ENCODE measurements around the gene BRD3. TPM values are rescaled to one million over a fixed set of nuclear protein-coding genes. Genes with fewer than 3 reads are reported as not detected.

Gene BRD3
- total RNA-seq, 1 experiment from 2014 or later, result 57.5 TPM

DNA sequence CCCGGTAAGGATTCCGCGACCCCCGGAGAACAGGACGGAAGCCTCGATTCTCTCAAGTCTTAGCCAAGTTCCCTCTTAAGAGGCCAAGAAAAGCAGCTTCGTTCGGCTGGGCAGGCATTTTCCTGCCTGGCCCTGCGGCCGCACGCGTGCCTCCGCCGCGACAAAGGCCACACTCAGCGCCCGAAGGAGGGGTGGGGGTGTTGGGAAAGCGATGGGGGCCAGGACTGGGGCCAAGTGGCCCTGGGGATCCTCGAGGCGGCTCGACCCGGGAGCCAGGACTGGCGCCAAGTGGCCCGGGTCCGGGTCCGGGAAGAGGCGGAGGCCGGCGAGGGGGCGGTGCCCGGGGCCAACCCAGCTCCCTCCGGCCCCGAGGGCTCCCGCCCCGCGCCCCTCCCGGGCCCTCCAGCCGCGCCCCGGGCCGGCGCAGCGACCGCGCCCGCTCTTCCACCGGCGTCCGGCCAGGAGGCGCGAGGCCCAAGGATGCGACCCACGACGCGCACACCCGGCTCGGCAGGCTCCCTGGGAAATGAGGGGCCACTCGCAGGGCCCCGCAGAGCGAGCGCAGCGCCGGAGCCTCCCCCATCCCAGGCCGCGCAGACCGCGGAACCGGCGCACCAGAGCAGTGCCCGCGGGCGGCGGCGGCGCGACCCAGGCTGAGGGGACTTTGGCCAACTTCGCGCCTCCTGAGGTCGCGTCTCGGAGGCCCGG lies 76.5 kb downstream of the BRD3 start:
- peak; percentile 33 to 51 for DNase-seq
- H3K27me3 Mint-ChIP-seq (ENCODE audit: insufficient read depth, unreplicated experiment), result no peaks in the 10 kb centered on the region
- TSS peak; percentile 83 for BruUV-seq (replicated peaks)
- Histone ChIP-seq H3K9me3 (no peaks in the 10 kb centered on the region), H3K27me3 (replicated peaks; ENCODE audit: control insufficient read depth, insufficient read depth, low read length) (no peaks in the 10 kb centered on the region), H3K4me3 (ENCODE audit: low read depth, low read length) (peak overlapping the region; percentile 75), H3K36me3 (ENCODE audit: control insufficient read depth, insufficient read depth, low read length) (no peaks in the 10 kb centered on the region; the same call in 1 of the 2 replicates), H3K4me1 (peaks cover 23% of the 10 kb centered on the region)
- peaks cover 6% of the 10 kb centered on the region for H3K4me1 Mint-ChIP-seq (ENCODE audit: low read depth, unreplicated experiment)
- H3K9me3 Mint-ChIP-seq (ENCODE audit: unreplicated experiment), result no peaks in the 10 kb centered on the region
- H3K36me3 Mint-ChIP-seq (ENCODE audit: insufficient read depth, unreplicated experiment), result peaks cover 12% of the 10 kb centered on the region
- intact Hi-C loops (cut with micrococcal nuclease; ENCODE audit: unreplicated experiment), result loop anchor here (2.0 to 5.0 kb wide), 3 partner anchors 69 to 135 kb away; no protein-coding TSS in a partner anchor
- TF ChIP-seq, protein P1, sequence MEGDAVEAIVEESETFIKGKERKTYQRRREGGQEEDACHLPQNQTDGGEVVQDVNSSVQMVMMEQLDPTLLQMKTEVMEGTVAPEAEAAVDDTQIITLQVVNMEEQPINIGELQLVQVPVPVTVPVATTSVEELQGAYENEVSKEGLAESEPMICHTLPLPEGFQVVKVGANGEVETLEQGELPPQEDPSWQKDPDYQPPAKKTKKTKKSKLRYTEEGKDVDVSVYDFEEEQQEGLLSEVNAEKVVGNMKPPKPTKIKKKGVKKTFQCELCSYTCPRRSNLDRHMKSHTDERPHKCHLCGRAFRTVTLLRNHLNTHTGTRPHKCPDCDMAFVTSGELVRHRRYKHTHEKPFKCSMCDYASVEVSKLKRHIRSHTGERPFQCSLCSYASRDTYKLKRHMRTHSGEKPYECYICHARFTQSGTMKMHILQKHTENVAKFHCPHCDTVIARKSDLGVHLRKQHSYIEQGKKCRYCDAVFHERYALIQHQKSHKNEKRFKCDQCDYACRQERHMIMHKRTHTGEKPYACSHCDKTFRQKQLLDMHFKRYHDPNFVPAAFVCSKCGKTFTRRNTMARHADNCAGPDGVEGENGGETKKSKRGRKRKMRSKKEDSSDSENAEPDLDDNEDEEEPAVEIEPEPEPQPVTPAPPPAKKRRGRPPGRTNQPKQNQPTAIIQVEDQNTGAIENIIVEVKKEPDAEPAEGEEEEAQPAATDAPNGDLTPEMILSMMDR (IDR thresholded peaks at IDR 0.05; ENCODE audit: insufficient read depth in 1 of 2, low read depth in 1 of 2, low read length in 1 of 2, severe bottlenecking in 1 of 2, unreplicated experiment in 1 of 2), result no peak
- POLR2A ChIA-PET, result no interaction called here
- CTCF ChIA-PET, result interaction anchor here (0.6 to 0.9 kb wide), 2 partner anchors 23 to 209 kb away, joined by 3 read pairs; no protein-coding TSS in a partner anchor
- peak overlapping the region; percentile 95 for H3K27ac Mint-ChIP-seq (ENCODE audit: unreplicated experiment)
- peak overlapping the region; percentile 95 for H3K4me3 Mint-ChIP-seq (ENCODE audit: unreplicated experiment)

DNA sequence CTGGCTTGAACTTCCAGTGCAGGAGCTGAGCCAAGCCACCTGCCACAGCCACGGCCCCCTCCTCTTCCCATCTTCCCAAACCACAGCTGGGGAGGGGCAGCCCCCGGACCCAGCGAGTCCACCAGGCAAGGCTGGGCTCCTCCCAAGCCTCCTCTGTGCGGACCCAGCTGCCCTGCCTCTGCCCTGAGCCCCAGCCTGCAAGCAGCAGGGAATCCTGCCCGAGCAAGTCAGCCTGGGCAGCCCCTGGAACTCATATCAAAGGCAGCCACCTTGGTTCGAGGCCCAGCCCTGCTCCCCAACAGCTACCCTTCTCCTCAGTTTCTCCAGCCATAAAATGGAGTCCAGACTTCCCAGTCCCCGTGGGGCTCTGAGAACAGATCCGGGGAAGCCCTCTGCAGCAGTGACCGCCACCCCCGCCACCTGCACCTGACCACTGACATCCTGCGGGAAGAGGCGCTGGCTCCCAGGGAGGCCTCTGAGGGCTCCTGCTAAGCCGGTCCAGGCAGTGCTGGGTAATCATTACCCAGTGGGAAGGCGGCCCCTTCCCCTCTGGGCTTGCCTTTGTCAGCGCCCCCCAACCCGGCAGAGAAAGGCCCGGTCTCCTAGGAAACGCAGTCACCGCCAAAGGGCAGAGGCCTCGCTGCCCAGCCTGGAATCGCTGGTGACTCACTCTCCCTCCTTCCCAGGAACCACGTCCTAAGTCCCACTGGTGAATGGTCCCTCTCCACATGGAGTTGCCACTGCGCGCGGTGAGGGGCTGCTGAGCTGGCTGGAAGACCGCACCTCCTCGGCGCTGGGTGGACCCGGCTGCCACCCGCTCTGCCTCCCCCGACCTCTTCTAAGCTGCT lies 77.2 kb downstream of the BRD3 start:
- H3K4me1 Mint-ChIP-seq (ENCODE audit: low read depth, unreplicated experiment), result peaks cover 11% of the 10 kb centered on the region
- Histone ChIP-seq H3K36me3 (ENCODE audit: control insufficient read depth, insufficient read depth, low read length) (no peaks in the 10 kb centered on the region; the same call in 1 of the 2 replicates), H3K4me3 (ENCODE audit: low read depth, low read length) (peak overlapping the region; percentile 75), H3K4me1 (peaks cover 23% of the 10 kb centered on the region), H3K27me3 (replicated peaks; ENCODE audit: control insufficient read depth, insufficient read depth, low read length) (no peaks in the 10 kb centered on the region), H3K9me3 (no peaks in the 10 kb centered on the region)
- POLR2A ChIA-PET, result no interaction called here
- peak overlapping the region; percentile 95 for H3K4me3 Mint-ChIP-seq (ENCODE audit: unreplicated experiment)
- DNase-seq, result peak; percentile 96 to 97
- intact Hi-C loops (cut with micrococcal nuclease; ENCODE audit: unreplicated experiment), result loop anchor here (2.0 to 5.0 kb wide), 3 partner anchors 68 to 134 kb away; no protein-coding TSS in a partner anchor
- no peaks in the 10 kb centered on the region for H3K9me3 Mint-ChIP-seq (ENCODE audit: unreplicated experiment)
- TF ChIP-seq, protein P1 (IDR thresholded peaks at IDR 0.05; ENCODE audit: insufficient read depth in 1 of 2, low read depth in 1 of 2, low read length in 1 of 2, severe bottlenecking in 1 of 2, unreplicated experiment in 1 of 2), result no peak
- TSS peak; percentile 29 for BruUV-seq (replicated peaks)
- no peaks in the 10 kb centered on the region for H3K27me3 Mint-ChIP-seq (ENCODE audit: insufficient read depth, unreplicated experiment)
- peaks cover 16% of the 10 kb centered on the region for H3K36me3 Mint-ChIP-seq (ENCODE audit: insufficient read depth, unreplicated experiment)
- H3K27ac Mint-ChIP-seq (ENCODE audit: unreplicated experiment), result peak overlapping the region; percentile 95
- CTCF ChIA-PET, result interaction anchor here (0.6 to 0.9 kb wide), 2 partner anchors 22 to 208 kb away, joined by 3 read pairs; no protein-coding TSS in a partner anchor
